ENCODE data around the gene TCF15. TPM values are rescaled to one million over a fixed set of nuclear protein-coding genes. Genes with fewer than 3 reads are reported as not detected.

Gene TCF15
- total and polyA plus RNA-seq, 2 of the 4 experiments (the other 2 are of a cell fraction) = not detected

DNA sequence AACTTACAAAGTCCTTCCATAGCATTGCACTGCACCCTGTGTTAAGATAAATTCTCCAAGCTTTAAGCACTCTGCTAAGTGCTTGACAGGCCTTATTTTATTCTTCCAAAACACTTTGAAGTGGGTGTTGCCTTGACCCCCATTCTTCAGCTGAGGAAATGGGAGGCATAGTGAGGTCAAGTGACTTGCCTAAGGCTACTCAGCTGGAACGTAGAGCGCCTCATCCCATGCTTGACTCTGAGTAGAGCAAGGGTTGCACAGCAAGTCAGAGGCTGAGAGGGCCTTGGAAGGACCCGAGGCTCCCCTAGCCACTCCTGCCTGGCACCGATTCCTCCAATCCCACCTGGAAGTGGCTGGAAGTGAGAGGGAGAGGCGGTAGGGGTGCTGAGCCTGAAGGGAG, 46.9 kb downstream of the TCF15 start:
- POLR2A ChIA-PET (ENCODE audit: unreplicated experiment) = no interaction called here
- ATAC-seq (ENCODE audit: low read depth) (no peak), DNase-seq (no peak)
- Histone ChIP-seq H3K18ac (ENCODE audit: low read depth, low read length) (no peak overlapping the region), H2AK9ac (replicated peaks; ENCODE audit: low read depth, low read length, poor library complexity) (no peak overlapping the region), H3K27me3 (ENCODE audit: control insufficient read depth, insufficient read depth, low read length) (peaks cover 38% of the 10 kb centered on the region), H3K56ac (ENCODE audit: extremely low read depth, insufficient read depth, low read length) (no peak overlapping the region), H2BK20ac (ENCODE audit: low read depth, low read length) (no peak overlapping the region), H2AK5ac (ENCODE audit: low read depth, low read length) (no peak overlapping the region), H3K4ac (ENCODE audit: low read depth, low read length) (no peak overlapping the region), H3K14ac (replicated peaks; ENCODE audit: low read depth, low read length) (no peak overlapping the region), H4K5ac (ENCODE audit: low read depth, low read length) (no peak overlapping the region), H3K4me2 (ENCODE audit: low read depth, low read length) (no peak overlapping the region), H3K23ac (ENCODE audit: low read depth, low read length) (no peak overlapping the region), H3K36me3 (ENCODE audit: control insufficient read depth, insufficient read depth, low read length) (no peaks in the 10 kb centered on the region), H3K9me3 (ENCODE audit: control insufficient read depth, insufficient read depth, low read length) (no peaks in the 10 kb centered on the region), H2BK120ac (ENCODE audit: low read depth, low read length) (no peak overlapping the region), H2BK5ac (ENCODE audit: low read depth, low read length, poor library complexity, severe bottlenecking) (no peak overlapping the region), H4K8ac (ENCODE audit: low read depth in 2 of 2, low read length in 2 of 2) (no peak overlapping the region), H3K4me3 (ENCODE audit: insufficient read depth, low read depth, low read length) (no peak overlapping the region), H4K91ac (ENCODE audit: insufficient read depth, low read depth, low read length) (no peak overlapping the region), H4K20me1 (ENCODE audit: insufficient read depth, low read length) (no peaks in the 10 kb centered on the region), H2BK15ac (ENCODE audit: low read depth, low read length) (no peak overlapping the region), H3K27ac (ENCODE audit: insufficient read depth, low read length) (no peak overlapping the region), H3K79me1 (ENCODE audit: low read depth in 1 of 2, low read length in 2 of 2) (no peaks in the 10 kb centered on the region), H3K9ac (ENCODE audit: low read depth, low read length) (no peak overlapping the region), H3K9me1 (ENCODE audit: insufficient read depth, low read length) (no peaks in the 10 kb centered on the region), H3K4me1 (ENCODE audit: control insufficient read depth, insufficient read depth, low read length) (no peaks in the 10 kb centered on the region), H2AFZ (replicated peaks; ENCODE audit: low read length, poor library complexity) (no peak overlapping the region)
- CTCF ChIA-PET = interaction anchor here (0.6 to 3.1 kb wide), 2 partner anchors 176 to 203 kb away, joined by 3 to 30 read pairs; no protein-coding TSS in a partner anchor
- 44% methylated on average over 2 of the region's 5 CpGs; no CpG with 5 or more reads in 1 of the 2 experiments for WGBS, 2 experiments (ENCODE audit: extremely low coverage in 2 of 2, insufficient read length in 1 of 2)
- TF ChIP-seq FOS (IDR thresholded peaks at IDR 0.05; ENCODE audit: low read depth, low read length) = no peak
- TF ChIP-seq NFE2L2 (IDR thresholded peaks at IDR 0.05; ENCODE audit: low read depth, low read length) = no peak
- TF ChIP-seq MAZ (IDR thresholded peaks at IDR 0.05; ENCODE audit: borderline replicate concordance, low read depth, low read length) = no peak
- no peak for TF ChIP-seq SMC3 (IDR thresholded peaks at IDR 0.05; ENCODE audit: low read depth, low read length)
- TF ChIP-seq BHLHE40 (IDR thresholded peaks at IDR 0.05; ENCODE audit: low read depth, low read length) = no peak
- TF ChIP-seq, protein P1, sequence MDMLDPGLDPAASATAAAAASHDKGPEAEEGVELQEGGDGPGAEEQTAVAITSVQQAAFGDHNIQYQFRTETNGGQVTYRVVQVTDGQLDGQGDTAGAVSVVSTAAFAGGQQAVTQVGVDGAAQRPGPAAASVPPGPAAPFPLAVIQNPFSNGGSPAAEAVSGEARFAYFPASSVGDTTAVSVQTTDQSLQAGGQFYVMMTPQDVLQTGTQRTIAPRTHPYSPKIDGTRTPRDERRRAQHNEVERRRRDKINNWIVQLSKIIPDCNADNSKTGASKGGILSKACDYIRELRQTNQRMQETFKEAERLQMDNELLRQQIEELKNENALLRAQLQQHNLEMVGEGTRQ (IDR thresholded peaks at IDR 0.05; ENCODE audit: low read depth, low read length) = no peak
- no peak for TF ChIP-seq RCOR1 (IDR thresholded peaks at IDR 0.05; ENCODE audit: insufficient replicate concordance, low read length)
- TF ChIP-seq CEBPB (IDR thresholded peaks at IDR 0.05; ENCODE audit: low read depth, low read length) = no peak
- in situ Hi-C loops (cut with MboI; ENCODE audit: low sequenced_read_pairs) (loop anchor here (5.0 to 10.0 kb wide), 3 partner anchors 84 to 174 kb away; partner anchors contain the start of gene SCRT2), dilution Hi-C loops (cut with HindIII; ENCODE audit: low sequenced_read_pairs, unreplicated experiment) (no loop called here), intact Hi-C loops (cut with micrococcal nuclease) (no loop called here)
- no TSS peak for BruUV-seq (replicated peaks)

Data from IMR-90 (cell line).